ENCODE results near the gene RGSL1. TPM values are rescaled to one million over a fixed set of nuclear protein-coding genes. Genes with fewer than 3 reads are reported as not detected.

Gene RGSL1
- total and polyA plus RNA-seq, 9 of the 15 experiments (the other 6 are each of a cell fraction or from before 2014, with no cell fraction given) = 0.03 TPM; not detected in 8

DNA sequence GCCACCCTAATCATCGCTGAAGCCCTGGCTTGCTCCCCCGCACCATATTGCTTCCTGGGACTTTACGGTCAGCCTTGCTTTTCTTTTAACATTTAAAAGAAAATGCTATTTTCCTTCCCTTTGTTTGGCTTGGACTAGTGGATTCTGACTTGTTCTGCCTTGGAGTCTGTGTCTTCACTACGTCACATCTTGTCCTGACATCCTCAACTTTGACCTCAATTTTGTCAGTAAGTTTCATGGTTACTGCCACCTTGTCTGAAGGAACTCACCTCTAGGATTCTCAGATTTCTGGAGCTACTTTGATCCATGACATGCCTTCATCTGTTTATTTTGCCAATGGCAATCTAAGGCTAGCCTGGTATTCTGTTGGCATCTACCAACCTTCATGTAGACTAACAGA is 134.8 kb downstream of the RGSL1 start (continued):
- TF ChIP-seq, protein P1, sequence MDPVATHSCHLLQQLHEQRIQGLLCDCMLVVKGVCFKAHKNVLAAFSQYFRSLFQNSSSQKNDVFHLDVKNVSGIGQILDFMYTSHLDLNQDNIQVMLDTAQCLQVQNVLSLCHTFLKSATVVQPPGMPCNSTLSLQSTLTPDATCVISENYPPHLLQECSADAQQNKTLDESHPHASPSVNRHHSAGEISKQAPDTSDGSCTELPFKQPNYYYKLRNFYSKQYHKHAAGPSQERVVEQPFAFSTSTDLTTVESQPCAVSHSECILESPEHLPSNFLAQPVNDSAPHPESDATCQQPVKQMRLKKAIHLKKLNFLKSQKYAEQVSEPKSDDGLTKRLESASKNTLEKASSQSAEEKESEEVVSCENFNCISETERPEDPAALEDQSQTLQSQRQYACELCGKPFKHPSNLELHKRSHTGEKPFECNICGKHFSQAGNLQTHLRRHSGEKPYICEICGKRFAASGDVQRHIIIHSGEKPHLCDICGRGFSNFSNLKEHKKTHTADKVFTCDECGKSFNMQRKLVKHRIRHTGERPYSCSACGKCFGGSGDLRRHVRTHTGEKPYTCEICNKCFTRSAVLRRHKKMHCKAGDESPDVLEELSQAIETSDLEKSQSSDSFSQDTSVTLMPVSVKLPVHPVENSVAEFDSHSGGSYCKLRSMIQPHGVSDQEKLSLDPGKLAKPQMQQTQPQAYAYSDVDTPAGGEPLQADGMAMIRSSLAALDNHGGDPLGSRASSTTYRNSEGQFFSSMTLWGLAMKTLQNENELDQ (CRISPR knock-in tag; IDR thresholded peaks at IDR 0.05; ENCODE audit: borderline replicate concordance) = no peak
- TF ChIP-seq SREBF1 (IDR thresholded peaks at IDR 0.05; ENCODE audit: borderline replicate concordance, low read depth, low read length) (no peak), HIVEP1 (CRISPR knock-in tag; IDR thresholded peaks at IDR 0.05) (no peak), ZNF121 (CRISPR knock-in tag; conservative IDR thresholded peaks at IDR 0.05) (no peak), RUNX1 (IDR thresholded peaks at IDR 0.05; ENCODE audit: low read depth) (no peak), CTBP1 (IDR thresholded peaks at IDR 0.05; ENCODE audit: borderline replicate concordance) (no peak), ETV6 (IDR thresholded peaks at IDR 0.05; ENCODE audit: borderline replicate concordance in 1 of 2, low read depth in 2 of 2, low read length in 1 of 2) (no peak), ETV6 (CRISPR knock-in tag; IDR thresholded peaks at IDR 0.05; ENCODE audit: borderline replicate concordance) (no peak)
- TF ChIP-seq, protein P2, sequence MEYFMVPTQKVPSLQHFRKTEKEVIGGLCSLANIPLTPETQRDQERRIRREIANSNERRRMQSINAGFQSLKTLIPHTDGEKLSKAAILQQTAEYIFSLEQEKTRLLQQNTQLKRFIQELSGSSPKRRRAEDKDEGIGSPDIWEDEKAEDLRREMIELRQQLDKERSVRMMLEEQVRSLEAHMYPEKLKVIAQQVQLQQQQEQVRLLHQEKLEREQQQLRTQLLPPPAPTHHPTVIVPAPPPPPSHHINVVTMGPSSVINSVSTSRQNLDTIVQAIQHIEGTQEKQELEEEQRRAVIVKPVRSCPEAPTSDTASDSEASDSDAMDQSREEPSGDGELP (CRISPR knock-in tag; IDR thresholded peaks at IDR 0.05; ENCODE audit: borderline replicate concordance) = no peak
